Cardiac septum (tissue), 1 donor: ENCODE results near the gene DLGAP4. TPM values are rescaled to one million over a fixed set of nuclear protein-coding genes. Genes with fewer than 3 reads are reported as not detected.
"Not testable (repeated sequence)": the region's sequence is repeated elsewhere in the genome, so short reads cannot be mapped to it uniquely, and the experiment has no call there.

Experiments used
- DNase-seq: peaks from one replicate; pipeline ENCODE4 v3.0.0-alpha.2; 2020; ENCODE audit warnings: low spot score
- intact Hi-C: fragments of 100-400 bp; cut with DNase I; formaldehyde crosslinking; loops from one replicate; pipeline ENCODE4 v1.14.0; 2022
- total RNA-seq: library from RNA; stranded (reverse); fragmentation: NEBNext Ultra II Directional; extraction: Animal tissue kit (Norgen Biotek cat#: 25700); gene quantifications from one replicate; pipeline ENCODE4 v1.2.1, GENCODE V29; 2021
- donor health status: DM: no; HTN: no; CAD: no.

The DLGAP4 gene
- total RNA-seq, 1 donor from 2014 or later: 95.2 TPM

GRCh38 chr20:36549942-36550789 is 244.0 kb downstream of the DLGAP4 start:
- no peak for DNase-seq
- intact Hi-C loops: no loop called here

- no peak for DNase-seq
- intact Hi-C loops: no loop called here
Observed at GRCh38 chr20:36550790-36551299, 244.7 kb downstream of the DLGAP4 start.

- intact Hi-C loops: no loop called here
- no peak for DNase-seq
Observed at GRCh38 chr20:36555248-36555647, 249.1 kb downstream of the DLGAP4 start.

- no peak for DNase-seq
- intact Hi-C loops: no loop called here
Observed at GRCh38 chr20:36562724-36563123, 256.6 kb downstream of the DLGAP4 start.

GRCh38 chr20:36563374-36563773 is 257.2 kb downstream of the DLGAP4 start:
- no peak for DNase-seq
- intact Hi-C loops: no loop called here

- DNase-seq, intact Hi-C loops: not testable (repeated sequence)
Observed at GRCh38 chr20:36564078-36564725, 258.1 kb downstream of the DLGAP4 start.

GRCh38 chr20:36564726-36565121 is 258.6 kb downstream of the DLGAP4 start:
- intact Hi-C loops, DNase-seq: not testable (repeated sequence)

- intact Hi-C loops: no loop called here
- no peak for DNase-seq
Observed at GRCh38 chr20:36565520-36565919, 259.4 kb downstream of the DLGAP4 start.

- intact Hi-C loops: no loop called here
- no peak for DNase-seq
Observed at GRCh38 chr20:36569847-36570429, 263.8 kb downstream of the DLGAP4 start.

GRCh38 chr20:36571564-36572504 is 265.7 kb downstream of the DLGAP4 start:
- intact Hi-C loops: no loop called here
- DNase-seq: no peak

GRCh38 chr20:36572701-36573102 is 266.6 kb downstream of the DLGAP4 start:
- intact Hi-C loops: no loop called here
- DNase-seq: no peak

- DNase-seq: peak; percentile 87
- intact Hi-C loops: no loop called here
Observed at GRCh38 chr20:36573103-36573797, 267.1 kb downstream of the DLGAP4 start, which contains the start of gene TGIF2. TGIF2 (plus strand) TSS chr20:36573597; CDS start chr20:36578775, 5,178 bp downstream.

- DNase-seq: no peak
- intact Hi-C loops: no loop called here
Observed at GRCh38 chr20:36573798-36574365, 267.7 kb downstream of the DLGAP4 start.

GRCh38 chr20:36574366-36575135 is 268.4 kb downstream of the DLGAP4 start:
- intact Hi-C loops: no loop called here

GRCh38 chr20:36576081-36576445 is 269.9 kb downstream of the DLGAP4 start:
- no peak for DNase-seq
- intact Hi-C loops: no loop called here

More at GRCh38 chr20:36574366-36575135, 268.4 kb downstream of the DLGAP4 start:
- DNase-seq: no peak
